Measurements from ENCODE around the gene TBL1XR1. TPM values are rescaled to one million over a fixed set of nuclear protein-coding genes. Genes with fewer than 3 reads are reported as not detected.

TBL1XR1 gene
- total RNA-seq, 1 experiment from 2014 or later: 127 TPM

GRCh38 chr3:177123822-177124221, 73.5 kb downstream of the TBL1XR1 start:
- Mint-ChIP-seq H3K4me3 (ENCODE audit: unreplicated experiment) (no peak overlapping the region), H3K27ac (ENCODE audit: unreplicated experiment) (no peak overlapping the region), H3K4me1 (ENCODE audit: low read depth, unreplicated experiment) (peaks cover 29% of the 10 kb centered on the region), H3K9me3 (ENCODE audit: unreplicated experiment) (no peaks in the 10 kb centered on the region), H3K36me3 (ENCODE audit: insufficient read depth, unreplicated experiment) (peaks cover 14% of the 10 kb centered on the region), H3K27me3 (ENCODE audit: insufficient read depth, unreplicated experiment) (no peaks in the 10 kb centered on the region)
- BruUV-seq (replicated peaks): no TSS peak
- Histone ChIP-seq H3K4me3 (ENCODE audit: low read depth, low read length) (no peak overlapping the region), H3K27me3 (replicated peaks; ENCODE audit: control insufficient read depth, insufficient read depth, low read length) (no peaks in the 10 kb centered on the region), H3K4me1 (peaks cover 24% of the 10 kb centered on the region), H3K36me3 (ENCODE audit: control insufficient read depth, insufficient read depth, low read length) (no peaks in the 10 kb centered on the region), H3K9me3 (no peaks in the 10 kb centered on the region)
- intact Hi-C loops (cut with micrococcal nuclease; ENCODE audit: unreplicated experiment): no loop called here
- no peak for TF ChIP-seq CTCF (IDR thresholded peaks at IDR 0.05; ENCODE audit: insufficient read depth in 1 of 2, low read depth in 1 of 2, low read length in 1 of 2, severe bottlenecking in 1 of 2, unreplicated experiment in 1 of 2)
- no peak for DNase-seq
- POLR2A ChIA-PET: interaction anchor here (1.0 kb wide), 1 partner anchor 16 kb away, joined by 3 read pairs; no protein-coding TSS in a partner anchor
- CTCF ChIA-PET: no interaction called here

- TF ChIP-seq CTCF (IDR thresholded peaks at IDR 0.05; ENCODE audit: insufficient read depth in 1 of 2, low read depth in 1 of 2, low read length in 1 of 2, severe bottlenecking in 1 of 2, unreplicated experiment in 1 of 2): no peak
- no peaks in the 10 kb centered on the region for H3K36me3 ChIP-seq (ENCODE audit: control insufficient read depth, insufficient read depth, low read length)
- ChIA-PET POLR2A (no interaction called here), CTCF (no interaction called here)
- H3K4me1 Mint-ChIP-seq (ENCODE audit: low read depth, unreplicated experiment): peaks cover 29% of the 10 kb centered on the region
- H3K4me3 Mint-ChIP-seq (ENCODE audit: unreplicated experiment): no peak overlapping the region
- H3K27me3 ChIP-seq (replicated peaks; ENCODE audit: control insufficient read depth, insufficient read depth, low read length): no peaks in the 10 kb centered on the region
- BruUV-seq (replicated peaks): no TSS peak
- no peaks in the 10 kb centered on the region for H3K27me3 Mint-ChIP-seq (ENCODE audit: insufficient read depth, unreplicated experiment)
- H3K4me3 ChIP-seq (ENCODE audit: low read depth, low read length): no peak overlapping the region
- no peaks in the 10 kb centered on the region for H3K9me3 ChIP-seq
- intact Hi-C loops (cut with micrococcal nuclease; ENCODE audit: unreplicated experiment): no loop called here
- DNase-seq: no peak
- peaks cover 24% of the 10 kb centered on the region for H3K4me1 ChIP-seq
- no peaks in the 10 kb centered on the region for H3K9me3 Mint-ChIP-seq (ENCODE audit: unreplicated experiment)
- peaks cover 10% of the 10 kb centered on the region for H3K36me3 Mint-ChIP-seq (ENCODE audit: insufficient read depth, unreplicated experiment)
- peak overlapping the region; percentile 42 for H3K27ac Mint-ChIP-seq (ENCODE audit: unreplicated experiment)
These were observed 75.0 kb downstream of the TBL1XR1 start for GRCh38 chr3:177122183-177122856.

- Mint-ChIP-seq H3K4me3 (ENCODE audit: unreplicated experiment) (no peak overlapping the region), H3K4me1 (ENCODE audit: low read depth, unreplicated experiment) (peaks cover 30% of the 10 kb centered on the region), H3K27me3 (ENCODE audit: insufficient read depth, unreplicated experiment) (no peaks in the 10 kb centered on the region), H3K9me3 (ENCODE audit: unreplicated experiment) (no peaks in the 10 kb centered on the region), H3K36me3 (ENCODE audit: insufficient read depth, unreplicated experiment) (peaks cover 10% of the 10 kb centered on the region), H3K27ac (ENCODE audit: unreplicated experiment) (no peak overlapping the region)
- H3K36me3 ChIP-seq (ENCODE audit: control insufficient read depth, insufficient read depth, low read length): no peaks in the 10 kb centered on the region
- BruUV-seq (replicated peaks): no TSS peak
- no peak for TF ChIP-seq CTCF (IDR thresholded peaks at IDR 0.05; ENCODE audit: insufficient read depth in 1 of 2, low read depth in 1 of 2, low read length in 1 of 2, severe bottlenecking in 1 of 2, unreplicated experiment in 1 of 2)
- ChIA-PET POLR2A (no interaction called here), CTCF (interaction anchor here (0.6 kb wide), 1 partner anchor 40 kb away, joined by 4 read pairs; no protein-coding TSS in a partner anchor)
- H3K4me1 ChIP-seq: peaks cover 24% of the 10 kb centered on the region
- intact Hi-C loops (cut with micrococcal nuclease; ENCODE audit: unreplicated experiment): no loop called here
- no peak overlapping the region for H3K4me3 ChIP-seq (ENCODE audit: low read depth, low read length)
- no peaks in the 10 kb centered on the region for H3K9me3 ChIP-seq
- DNase-seq: no peak
- no peaks in the 10 kb centered on the region for H3K27me3 ChIP-seq (replicated peaks; ENCODE audit: control insufficient read depth, insufficient read depth, low read length)
These were observed 77.5 kb downstream of the TBL1XR1 start for GRCh38 chr3:177119829-177120228.
